HL-60 (cell line): ENCODE results near the gene STARD9.

Experiments
- SPI1 ChIP-seq: IDR thresholded peaks from 2 replicates; pipeline ENCODE4 v1.6.1; 2012; ENCODE audit warnings: low read depth, mild to moderate bottlenecking, borderline replicate concordance
- TF ChIP-seq, protein P1 (sequence below): IDR thresholded peaks from one replicate; pipeline ENCODE4 v1.5.1; 2011; ENCODE audit warnings: low read length, control low read depth, inconsistent platforms; ENCODE audit not compliant: insufficient read depth

DNA sequence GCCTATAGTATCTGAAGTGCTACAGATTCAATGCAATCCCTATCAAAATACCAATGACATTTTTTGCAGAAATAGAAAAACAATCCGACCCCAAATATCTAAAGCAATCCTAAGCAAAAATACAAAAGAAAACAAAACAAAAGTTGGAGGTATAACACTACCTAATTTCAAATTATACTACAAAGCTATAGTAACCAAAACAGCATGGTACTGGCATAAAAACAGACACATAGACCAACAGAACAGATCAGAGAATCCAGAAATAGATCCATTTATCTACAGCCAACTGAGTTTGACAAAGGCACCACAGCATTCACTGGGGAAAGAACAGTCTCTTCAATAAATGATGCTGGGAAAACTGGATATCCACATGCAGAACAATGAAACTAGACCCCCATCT, 185.4 kb downstream of the STARD9 start:
- TF ChIP-seq, protein P1, sequence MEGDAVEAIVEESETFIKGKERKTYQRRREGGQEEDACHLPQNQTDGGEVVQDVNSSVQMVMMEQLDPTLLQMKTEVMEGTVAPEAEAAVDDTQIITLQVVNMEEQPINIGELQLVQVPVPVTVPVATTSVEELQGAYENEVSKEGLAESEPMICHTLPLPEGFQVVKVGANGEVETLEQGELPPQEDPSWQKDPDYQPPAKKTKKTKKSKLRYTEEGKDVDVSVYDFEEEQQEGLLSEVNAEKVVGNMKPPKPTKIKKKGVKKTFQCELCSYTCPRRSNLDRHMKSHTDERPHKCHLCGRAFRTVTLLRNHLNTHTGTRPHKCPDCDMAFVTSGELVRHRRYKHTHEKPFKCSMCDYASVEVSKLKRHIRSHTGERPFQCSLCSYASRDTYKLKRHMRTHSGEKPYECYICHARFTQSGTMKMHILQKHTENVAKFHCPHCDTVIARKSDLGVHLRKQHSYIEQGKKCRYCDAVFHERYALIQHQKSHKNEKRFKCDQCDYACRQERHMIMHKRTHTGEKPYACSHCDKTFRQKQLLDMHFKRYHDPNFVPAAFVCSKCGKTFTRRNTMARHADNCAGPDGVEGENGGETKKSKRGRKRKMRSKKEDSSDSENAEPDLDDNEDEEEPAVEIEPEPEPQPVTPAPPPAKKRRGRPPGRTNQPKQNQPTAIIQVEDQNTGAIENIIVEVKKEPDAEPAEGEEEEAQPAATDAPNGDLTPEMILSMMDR = no peak
- no peak for TF ChIP-seq SPI1
